Suprapubic skin (tissue), 4 donors: ENCODE data around the gene RPP25L. TPM values are rescaled to one million over a fixed set of nuclear protein-coding genes. Genes with fewer than 3 reads are reported as not detected.

ENCODE experiments used
- DNase-seq, 2 donors: peaks; one replicate each; pipeline ENCODE4 v3.0.0-alpha.2; 2019; ENCODE audit warnings: low spot score in 2 of 2
- H3K27ac ChIP-seq: fragments of 200-600 bp; sonication (generic); one replicate; pipeline ENCODE4 v1.5.1; 2019
- H3K27me3 ChIP-seq: fragments of 200-600 bp; sonication (generic); one replicate; pipeline ENCODE4 v1.5.1; 2019
- H3K36me3 ChIP-seq: fragments of 200-600 bp; sonication (generic); one replicate; pipeline ENCODE4 v1.5.1; 2019
- H3K4me1 ChIP-seq: fragments of 200-600 bp; sonication (generic); one replicate; pipeline ENCODE4 v1.5.1; 2019
- H3K4me3 ChIP-seq: fragments of 200-600 bp; sonication (generic); one replicate; pipeline ENCODE4 v1.5.1; 2019; ENCODE audit warnings: mild to moderate bottlenecking
- H3K9me3 ChIP-seq: fragments of 200-600 bp; sonication (generic); one replicate; pipeline ENCODE4 v1.5.1; 2019
- EP300 ChIP-seq: sonication (generic); formaldehyde crosslinking; IDR thresholded peaks from one replicate; pipeline ENCODE4 v1.6.1; 2017; ENCODE audit warnings: antibody characterized with exemption
- POLR2A ChIP-seq, 2 donors: fragments of 450-650 bp; IDR thresholded peaks; one replicate each; pipeline ENCODE4 v1.6.1; 2017; ENCODE audit warnings: antibody characterized with exemption in 2 of 2, mild to moderate bottlenecking in 2 of 2, moderate library complexity in 2 of 2
- POLR2AphosphoS5 ChIP-seq, 3 donors: sonication (generic); formaldehyde crosslinking; IDR thresholded peaks; one replicate each; pipeline ENCODE4 v1.6.1; 2017; ENCODE audit warnings: antibody characterized with exemption in 3 of 3
- WGBS: methylation state at CpG from one replicate; pipeline ENCODE4 v1.1.5; 2018; 5-methylcytosine and 5-hydroxymethylcytosine counted together
- total RNA-seq, 4 donors: library from RNA; depleted of rRNA; stranded (reverse); fragments of >200 nt; gene quantifications; one replicate each; pipeline ENCODE4 v1.1.0, GENCODE V29; 2016
- TF ChIP-seq, protein P1 (sequence below), 2 donors: fragments of 200-600 bp in 1 of 2; fragments of 450-650 bp in 1 of 2; sonication (generic) in 1 of 2; IDR thresholded peaks; one replicate each; pipeline ENCODE4 v1.5.1; 2016 to 2019; ENCODE audit warnings: antibody characterized with exemption in 2 of 2, mild to moderate bottlenecking in 1 of 2, moderate library complexity in 1 of 2

Gene RPP25L
- total RNA-seq, 4 donors from 2014 or later: 20.3 to 50.4 (median 25.1) TPM

DNA sequence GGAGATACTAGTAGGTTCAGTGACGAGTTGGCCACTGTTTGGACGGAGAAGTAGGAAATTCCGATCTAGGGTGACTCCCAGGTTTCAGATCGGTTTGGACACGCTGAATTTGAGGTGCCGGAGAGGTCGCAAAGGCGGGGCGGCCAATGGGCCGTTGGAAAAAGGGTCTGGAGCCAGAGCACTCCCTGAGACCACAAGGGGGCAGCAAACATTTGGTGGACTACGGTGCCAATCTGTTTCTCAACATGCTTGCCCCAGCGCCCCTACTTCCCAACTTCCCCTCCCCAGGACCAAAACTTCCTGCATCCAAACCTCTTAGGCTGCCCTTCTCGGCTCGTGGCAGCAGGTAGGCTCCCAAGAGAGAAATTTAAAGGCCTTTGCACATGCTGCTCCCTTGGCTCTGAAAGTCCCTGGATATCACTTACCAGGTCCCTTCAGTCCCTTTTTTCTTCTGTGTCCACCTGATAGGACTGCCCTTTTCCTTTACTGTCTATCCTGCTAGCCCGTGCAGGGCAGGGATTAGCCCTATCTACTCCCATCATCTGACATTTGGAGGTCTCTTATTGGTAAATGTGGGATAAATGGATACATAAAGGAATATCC is 992 bp upstream of the RPP25L start:
- H3K27ac ChIP-seq: peak overlapping the region; percentile 84

DNA sequence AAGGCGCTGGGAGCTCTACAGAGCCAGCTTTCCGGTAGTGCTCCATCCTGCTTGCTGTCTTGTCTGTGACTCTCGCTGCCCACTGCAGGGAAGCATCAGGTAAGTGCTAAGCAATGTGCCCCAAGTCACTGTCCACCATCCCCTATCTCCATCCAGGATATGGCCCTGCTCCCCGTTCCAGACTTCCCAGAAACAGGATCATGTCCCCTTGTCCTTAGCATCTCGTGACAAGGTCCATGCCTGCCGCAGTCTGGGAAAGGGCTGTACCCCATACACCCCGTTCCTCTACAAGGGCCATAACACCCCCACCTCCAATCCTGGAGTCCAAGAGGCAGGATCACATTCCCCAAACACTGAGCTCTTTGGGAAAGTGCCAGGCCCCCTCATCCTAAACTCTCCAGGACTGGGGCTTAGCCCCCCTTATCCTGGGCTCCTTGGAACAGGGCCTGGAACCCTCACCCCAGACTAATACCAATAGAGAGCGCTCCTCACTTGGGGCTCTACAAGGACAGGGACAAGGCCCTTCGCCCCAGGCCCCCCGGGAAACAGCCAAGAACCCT is 566 bp downstream of the RPP25L start:
- no peaks in the 10 kb centered on the region for H3K27me3 ChIP-seq
- no peak for TF ChIP-seq EP300
- no peak for TF ChIP-seq POLR2A (IDR thresholded peaks at IDR 0.05)
- TF ChIP-seq, protein P1, sequence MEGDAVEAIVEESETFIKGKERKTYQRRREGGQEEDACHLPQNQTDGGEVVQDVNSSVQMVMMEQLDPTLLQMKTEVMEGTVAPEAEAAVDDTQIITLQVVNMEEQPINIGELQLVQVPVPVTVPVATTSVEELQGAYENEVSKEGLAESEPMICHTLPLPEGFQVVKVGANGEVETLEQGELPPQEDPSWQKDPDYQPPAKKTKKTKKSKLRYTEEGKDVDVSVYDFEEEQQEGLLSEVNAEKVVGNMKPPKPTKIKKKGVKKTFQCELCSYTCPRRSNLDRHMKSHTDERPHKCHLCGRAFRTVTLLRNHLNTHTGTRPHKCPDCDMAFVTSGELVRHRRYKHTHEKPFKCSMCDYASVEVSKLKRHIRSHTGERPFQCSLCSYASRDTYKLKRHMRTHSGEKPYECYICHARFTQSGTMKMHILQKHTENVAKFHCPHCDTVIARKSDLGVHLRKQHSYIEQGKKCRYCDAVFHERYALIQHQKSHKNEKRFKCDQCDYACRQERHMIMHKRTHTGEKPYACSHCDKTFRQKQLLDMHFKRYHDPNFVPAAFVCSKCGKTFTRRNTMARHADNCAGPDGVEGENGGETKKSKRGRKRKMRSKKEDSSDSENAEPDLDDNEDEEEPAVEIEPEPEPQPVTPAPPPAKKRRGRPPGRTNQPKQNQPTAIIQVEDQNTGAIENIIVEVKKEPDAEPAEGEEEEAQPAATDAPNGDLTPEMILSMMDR (IDR thresholded peaks at IDR 0.05): no peak
- TF ChIP-seq POLR2AphosphoS5 (IDR thresholded peaks at IDR 0.05): no peak
- H3K36me3 ChIP-seq: peaks cover 27% of the 10 kb centered on the region
- 73% methylated on average over 5 of the region's 10 CpGs for WGBS
- H3K27ac ChIP-seq: peak overlapping the region; percentile 84
- peak overlapping the region; percentile 64 for H3K4me3 ChIP-seq
- peaks cover 25% of the 10 kb centered on the region for H3K4me1 ChIP-seq
- H3K9me3 ChIP-seq: no peaks in the 10 kb centered on the region
- no peak for DNase-seq

More for the DNA sequence above, 992 bp upstream of the RPP25L start:
- H3K4me1 ChIP-seq: peaks cover 25% of the 10 kb centered on the region
- 2% methylated on average over 15 of the region's 15 CpGs for WGBS
- peak in 1 of 2 donors; percentile 87 for DNase-seq
- no peaks in the 10 kb centered on the region for H3K9me3 ChIP-seq
- peak overlapping the region; percentile 64 for H3K4me3 ChIP-seq
- no peaks in the 10 kb centered on the region for H3K27me3 ChIP-seq
- TF ChIP-seq POLR2A (IDR thresholded peaks at IDR 0.05): no peak
- TF ChIP-seq, protein P1 (IDR thresholded peaks at IDR 0.05): peak; percentile 76 to 86
- H3K36me3 ChIP-seq: peaks cover 43% of the 10 kb centered on the region

DNA sequence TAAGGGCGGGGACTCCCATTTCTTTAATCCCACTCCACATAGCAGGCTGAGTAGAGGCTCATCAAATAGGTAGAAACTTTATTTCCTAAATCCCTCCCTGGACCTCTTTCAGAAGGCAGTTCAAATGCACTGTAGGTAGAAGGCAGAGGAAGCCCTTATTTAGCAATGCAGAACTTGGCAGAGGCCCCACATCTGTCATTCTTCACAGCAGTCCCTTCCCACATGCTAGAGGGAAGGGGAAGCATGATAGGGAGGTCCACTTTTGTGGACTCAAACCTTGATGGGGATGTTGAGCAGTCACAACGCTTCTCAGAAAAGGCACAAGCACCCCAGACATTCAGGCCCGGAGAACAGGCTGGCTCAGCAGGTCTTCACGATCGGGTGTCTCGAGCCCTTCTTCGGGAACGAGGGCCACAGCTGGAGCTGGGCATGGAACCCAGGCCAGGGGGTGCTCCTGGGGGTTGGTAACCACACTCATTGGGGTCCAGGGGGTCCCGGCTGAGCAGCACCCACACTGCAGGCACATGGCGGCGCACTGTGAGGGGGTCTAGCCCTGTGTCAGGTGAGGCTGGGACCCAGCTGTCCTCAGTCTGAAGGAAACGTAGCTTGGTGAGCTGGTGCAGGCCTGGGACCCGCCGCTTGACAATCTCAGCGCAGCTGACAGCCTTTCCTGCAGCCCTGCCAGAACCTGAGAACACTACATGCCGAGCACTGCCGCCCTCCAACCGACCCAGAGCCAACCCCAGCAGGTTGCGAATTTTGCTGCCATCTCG is 1.3 kb downstream of the RPP25L start:
- H3K27ac ChIP-seq: no peak overlapping the region
- 93% methylated on average over 15 of the region's 20 CpGs for WGBS

DNA sequence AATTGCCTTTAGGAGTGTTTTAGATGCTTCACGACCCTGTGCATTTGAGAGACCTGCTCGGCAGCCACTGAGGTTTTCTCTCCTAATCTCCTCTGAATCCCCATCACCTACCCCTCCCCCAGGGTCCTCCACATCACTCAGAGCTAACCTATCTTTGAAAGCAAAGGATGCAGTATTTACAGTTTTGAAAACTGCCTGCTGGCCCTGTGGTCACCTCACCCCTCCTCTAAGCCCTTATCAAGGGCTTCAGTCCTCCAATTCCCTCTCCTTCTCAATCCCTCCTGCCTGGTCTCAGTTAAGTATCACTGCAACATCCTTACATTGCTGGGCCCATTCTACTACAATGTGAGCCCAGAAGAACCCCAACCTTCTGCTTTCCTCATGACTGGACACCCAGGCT is 4.6 kb downstream of the RPP25L start:
- Histone ChIP-seq H3K9me3 (no peaks in the 10 kb centered on the region), H3K4me3 (no peak overlapping the region), H3K27me3 (no peaks in the 10 kb centered on the region), H3K36me3 (no peaks in the 10 kb centered on the region), H3K4me1 (peaks cover 19% of the 10 kb centered on the region), H3K27ac (no peak overlapping the region)
- TF ChIP-seq POLR2AphosphoS5 (IDR thresholded peaks at IDR 0.05) (no peak), EP300 (no peak), POLR2A (IDR thresholded peaks at IDR 0.05) (no peak)
- TF ChIP-seq, protein P1 (IDR thresholded peaks at IDR 0.05): no peak
- DNase-seq: no peak
- WGBS: 52% methylated on average over 2 of the region's 2 CpGs

More for the DNA sequence above, 1.3 kb downstream of the RPP25L start:
- TF ChIP-seq, protein P1 (IDR thresholded peaks at IDR 0.05): no peak
- no peak for TF ChIP-seq POLR2AphosphoS5 (IDR thresholded peaks at IDR 0.05)
- TF ChIP-seq POLR2A (IDR thresholded peaks at IDR 0.05): no peak
- TF ChIP-seq EP300: no peak
- Histone ChIP-seq H3K4me3 (no peak overlapping the region), H3K36me3 (peaks cover 20% of the 10 kb centered on the region), H3K9me3 (no peaks in the 10 kb centered on the region), H3K27me3 (no peaks in the 10 kb centered on the region), H3K4me1 (peaks cover 25% of the 10 kb centered on the region)
- no peak for DNase-seq

DNA sequence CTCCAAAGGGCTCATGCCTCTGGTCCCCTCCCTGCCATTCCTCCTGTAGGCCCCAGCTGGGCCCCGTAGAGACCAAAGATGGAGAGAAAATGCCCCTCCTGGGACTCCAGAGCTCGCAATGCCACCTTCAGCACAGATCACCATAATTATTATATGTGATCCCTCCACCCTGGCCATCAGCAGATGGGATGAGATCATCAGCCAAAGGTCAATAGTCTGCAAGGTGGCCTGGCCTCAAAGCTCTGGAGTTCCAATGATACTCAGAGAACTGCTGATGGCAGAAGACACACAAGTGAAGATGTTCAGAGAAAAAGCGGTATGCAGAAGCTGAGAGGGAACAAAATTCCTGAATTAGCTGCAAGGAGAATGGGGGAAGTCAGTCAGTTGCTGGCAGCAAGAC is 5.0 kb downstream of the RPP25L start:
- DNase-seq: no peak
- WGBS: 89% methylated on average over 3 of the region's 3 CpGs
- Histone ChIP-seq H3K27me3 (no peaks in the 10 kb centered on the region), H3K36me3 (no peaks in the 10 kb centered on the region), H3K27ac (no peak overlapping the region), H3K4me3 (no peak overlapping the region), H3K9me3 (no peaks in the 10 kb centered on the region), H3K4me1 (peaks cover 17% of the 10 kb centered on the region)
- TF ChIP-seq, protein P1 (IDR thresholded peaks at IDR 0.05): no peak
- no peak for TF ChIP-seq POLR2A (IDR thresholded peaks at IDR 0.05)
- no peak for TF ChIP-seq EP300
- no peak for TF ChIP-seq POLR2AphosphoS5 (IDR thresholded peaks at IDR 0.05)
